Gastroesophageal sphincter (tissue), 3 donors: ENCODE results near the gene DDTL.

Source experiments
- EP300 ChIP-seq: sonication (generic); formaldehyde crosslinking; IDR thresholded peaks from one replicate; pipeline ENCODE4 v1.6.1; 2017; ENCODE audit warnings: antibody characterized with exemption, mild to moderate bottlenecking
- POLR2A ChIP-seq, 2 donors: fragments of 450-650 bp; IDR thresholded peaks; one replicate each; pipeline ENCODE4 v1.6.1; 2017; ENCODE audit warnings: antibody characterized with exemption in 2 of 2, mild to moderate bottlenecking in 2 of 2, moderate library complexity in 1 of 2
- POLR2AphosphoS5 ChIP-seq: sonication (generic); formaldehyde crosslinking; IDR thresholded peaks from one replicate; pipeline ENCODE4 v1.6.1; 2017; ENCODE audit warnings: antibody characterized with exemption
- TF ChIP-seq, protein P1 (sequence below), 4 experiments: fragments of 200-600 bp in 2 of 4; fragments of 450-650 bp in 2 of 4; sonication (generic) in 1 of 4; IDR thresholded peaks; one replicate each; pipeline ENCODE4 v1.5.1; 2017 to 2019; ENCODE audit warnings: antibody characterized with exemption in 4 of 4, mild to moderate bottlenecking in 2 of 4, moderate library complexity in 2 of 4

DNA sequence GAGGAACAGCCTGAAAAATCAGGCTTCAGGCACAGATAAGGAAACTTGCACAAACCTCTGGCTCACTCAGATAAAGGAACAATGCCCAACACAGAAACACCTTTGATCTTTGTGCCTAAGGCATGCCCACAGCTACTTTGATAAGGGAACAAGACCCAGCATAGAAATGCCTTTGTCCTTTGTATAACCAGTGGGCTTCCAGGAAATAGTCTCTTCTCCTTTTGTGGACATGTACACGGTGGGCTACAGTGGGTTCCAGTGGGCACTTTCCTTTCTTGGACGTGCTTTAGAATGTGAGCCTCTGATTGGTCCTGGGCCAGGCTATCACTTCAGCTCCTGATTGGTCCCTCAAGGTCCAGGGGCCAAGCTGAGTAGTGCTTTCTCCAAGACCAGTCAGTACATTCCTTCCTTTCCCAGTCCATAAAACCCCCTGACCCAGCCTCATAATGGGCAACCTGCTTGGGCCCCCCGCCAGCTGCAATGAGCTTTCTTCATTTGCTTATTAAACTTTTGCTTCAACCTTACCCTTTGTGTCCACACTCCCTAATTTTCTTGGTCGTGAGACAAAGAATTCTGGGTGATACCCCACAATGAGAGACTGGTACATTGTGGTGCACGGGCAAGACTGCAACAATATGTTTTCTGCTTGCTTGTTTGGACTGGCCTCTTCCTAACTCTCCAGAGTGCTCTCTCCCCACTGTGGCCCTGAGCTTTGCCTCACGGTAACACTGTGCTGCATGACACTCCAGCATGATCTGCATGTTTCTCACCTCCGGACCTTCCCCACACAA is 42.7 kb downstream of the DDTL start:
- TF ChIP-seq, protein P1, sequence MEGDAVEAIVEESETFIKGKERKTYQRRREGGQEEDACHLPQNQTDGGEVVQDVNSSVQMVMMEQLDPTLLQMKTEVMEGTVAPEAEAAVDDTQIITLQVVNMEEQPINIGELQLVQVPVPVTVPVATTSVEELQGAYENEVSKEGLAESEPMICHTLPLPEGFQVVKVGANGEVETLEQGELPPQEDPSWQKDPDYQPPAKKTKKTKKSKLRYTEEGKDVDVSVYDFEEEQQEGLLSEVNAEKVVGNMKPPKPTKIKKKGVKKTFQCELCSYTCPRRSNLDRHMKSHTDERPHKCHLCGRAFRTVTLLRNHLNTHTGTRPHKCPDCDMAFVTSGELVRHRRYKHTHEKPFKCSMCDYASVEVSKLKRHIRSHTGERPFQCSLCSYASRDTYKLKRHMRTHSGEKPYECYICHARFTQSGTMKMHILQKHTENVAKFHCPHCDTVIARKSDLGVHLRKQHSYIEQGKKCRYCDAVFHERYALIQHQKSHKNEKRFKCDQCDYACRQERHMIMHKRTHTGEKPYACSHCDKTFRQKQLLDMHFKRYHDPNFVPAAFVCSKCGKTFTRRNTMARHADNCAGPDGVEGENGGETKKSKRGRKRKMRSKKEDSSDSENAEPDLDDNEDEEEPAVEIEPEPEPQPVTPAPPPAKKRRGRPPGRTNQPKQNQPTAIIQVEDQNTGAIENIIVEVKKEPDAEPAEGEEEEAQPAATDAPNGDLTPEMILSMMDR (IDR thresholded peaks at IDR 0.05): no peak
- TF ChIP-seq POLR2A (IDR thresholded peaks at IDR 0.05) (no peak), EP300 (no peak), POLR2AphosphoS5 (no peak)
